ENCODE data around the gene FASN. TPM values are rescaled to one million over a fixed set of nuclear protein-coding genes. Genes with fewer than 3 reads are reported as not detected.

The FASN gene
- polyA plus RNA-seq, 2 of the 4 experiments (the other 2 are of a cell fraction): 12.9 to 169 TPM

DNA sequence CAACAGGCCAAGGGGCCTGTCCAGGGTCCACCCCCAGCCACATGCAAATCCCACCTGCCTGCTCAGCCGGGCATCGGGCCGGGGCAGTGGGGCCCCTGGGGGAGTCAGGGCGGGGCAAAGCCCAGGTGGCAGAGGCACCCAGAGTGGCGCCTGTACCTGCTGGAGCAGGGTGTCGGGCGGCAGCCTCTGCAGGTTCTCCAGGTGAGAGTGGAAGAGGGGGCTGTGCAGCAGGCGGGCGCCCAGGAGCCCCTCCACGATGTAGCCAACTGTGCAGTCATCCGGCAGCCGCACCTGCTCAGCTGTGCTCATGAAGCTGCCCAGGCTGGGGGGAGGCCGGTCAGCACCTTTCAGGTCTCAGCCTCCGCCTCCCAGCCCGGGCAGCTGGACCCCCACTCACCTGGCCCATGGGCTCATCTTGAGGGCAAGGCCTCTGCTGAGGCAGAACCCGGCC is 48.5 kb downstream of the FASN start (continued):
- TF ChIP-seq TFCP2L1 (CRISPR knock-in tag; IDR thresholded peaks at IDR 0.05) (no peak), JUN (IDR thresholded peaks at IDR 0.05) (no peak), KDM5A (IDR thresholded peaks at IDR 0.05) (no peak)
- TF ChIP-seq, protein P1, sequence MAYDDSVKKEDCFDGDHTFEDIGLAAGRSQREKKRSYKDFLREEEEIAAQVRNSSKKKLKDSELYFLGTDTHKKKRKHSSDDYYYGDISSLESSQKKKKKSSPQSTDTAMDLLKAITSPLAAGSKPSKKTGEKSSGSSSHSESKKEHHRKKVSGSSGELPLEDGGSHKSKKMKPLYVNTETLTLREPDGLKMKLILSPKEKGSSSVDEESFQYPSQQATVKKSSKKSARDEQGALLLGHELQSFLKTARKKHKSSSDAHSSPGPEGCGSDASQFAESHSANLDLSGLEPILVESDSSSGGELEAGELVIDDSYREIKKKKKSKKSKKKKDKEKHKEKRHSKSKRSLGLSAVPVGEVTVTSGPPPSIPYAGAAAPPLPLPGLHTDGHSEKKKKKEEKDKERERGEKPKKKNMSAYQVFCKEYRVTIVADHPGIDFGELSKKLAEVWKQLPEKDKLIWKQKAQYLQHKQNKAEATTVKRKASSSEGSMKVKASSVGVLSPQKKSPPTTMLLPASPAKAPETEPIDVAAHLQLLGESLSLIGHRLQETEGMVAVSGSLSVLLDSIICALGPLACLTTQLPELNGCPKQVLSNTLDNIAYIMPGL (CRISPR knock-in tag; IDR thresholded peaks at IDR 0.05; ENCODE audit: borderline replicate concordance): no peak
- TF ChIP-seq, protein P2, sequence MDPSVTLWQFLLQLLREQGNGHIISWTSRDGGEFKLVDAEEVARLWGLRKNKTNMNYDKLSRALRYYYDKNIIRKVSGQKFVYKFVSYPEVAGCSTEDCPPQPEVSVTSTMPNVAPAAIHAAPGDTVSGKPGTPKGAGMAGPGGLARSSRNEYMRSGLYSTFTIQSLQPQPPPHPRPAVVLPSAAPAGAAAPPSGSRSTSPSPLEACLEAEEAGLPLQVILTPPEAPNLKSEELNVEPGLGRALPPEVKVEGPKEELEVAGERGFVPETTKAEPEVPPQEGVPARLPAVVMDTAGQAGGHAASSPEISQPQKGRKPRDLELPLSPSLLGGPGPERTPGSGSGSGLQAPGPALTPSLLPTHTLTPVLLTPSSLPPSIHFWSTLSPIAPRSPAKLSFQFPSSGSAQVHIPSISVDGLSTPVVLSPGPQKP (IDR thresholded peaks at IDR 0.05; ENCODE audit: low read depth, low read length): no peak

DNA sequence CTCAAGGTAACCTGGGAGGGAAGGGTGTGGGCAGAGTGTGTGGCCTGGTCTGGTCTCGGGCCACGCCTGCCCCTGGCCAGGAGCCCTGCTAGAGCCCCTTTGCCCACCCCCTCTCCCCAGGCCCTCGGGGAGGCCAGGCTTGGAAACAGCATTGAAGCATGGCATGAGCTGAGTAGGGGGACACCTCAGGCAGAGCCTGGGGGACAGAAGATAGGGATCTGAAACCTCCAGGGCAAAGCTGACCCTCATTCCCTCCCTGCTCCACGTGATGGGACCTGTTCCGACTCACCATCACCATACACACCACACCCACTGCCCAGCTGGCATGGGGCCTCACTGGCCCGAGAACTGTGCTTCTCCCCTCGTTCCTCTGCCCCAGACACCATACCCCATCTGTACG is 48.9 kb downstream of the FASN start:
- no peak for TF ChIP-seq PHF8 (IDR thresholded peaks at IDR 0.05; ENCODE audit: borderline replicate concordance, low read depth)
- no peak for TF ChIP-seq KDM5A (IDR thresholded peaks at IDR 0.05)
- TF ChIP-seq RFX5 (IDR thresholded peaks at IDR 0.05): no peak
- TF ChIP-seq, protein P1 (CRISPR knock-in tag; IDR thresholded peaks at IDR 0.05; ENCODE audit: borderline replicate concordance): no peak
- TF ChIP-seq, protein P3, sequence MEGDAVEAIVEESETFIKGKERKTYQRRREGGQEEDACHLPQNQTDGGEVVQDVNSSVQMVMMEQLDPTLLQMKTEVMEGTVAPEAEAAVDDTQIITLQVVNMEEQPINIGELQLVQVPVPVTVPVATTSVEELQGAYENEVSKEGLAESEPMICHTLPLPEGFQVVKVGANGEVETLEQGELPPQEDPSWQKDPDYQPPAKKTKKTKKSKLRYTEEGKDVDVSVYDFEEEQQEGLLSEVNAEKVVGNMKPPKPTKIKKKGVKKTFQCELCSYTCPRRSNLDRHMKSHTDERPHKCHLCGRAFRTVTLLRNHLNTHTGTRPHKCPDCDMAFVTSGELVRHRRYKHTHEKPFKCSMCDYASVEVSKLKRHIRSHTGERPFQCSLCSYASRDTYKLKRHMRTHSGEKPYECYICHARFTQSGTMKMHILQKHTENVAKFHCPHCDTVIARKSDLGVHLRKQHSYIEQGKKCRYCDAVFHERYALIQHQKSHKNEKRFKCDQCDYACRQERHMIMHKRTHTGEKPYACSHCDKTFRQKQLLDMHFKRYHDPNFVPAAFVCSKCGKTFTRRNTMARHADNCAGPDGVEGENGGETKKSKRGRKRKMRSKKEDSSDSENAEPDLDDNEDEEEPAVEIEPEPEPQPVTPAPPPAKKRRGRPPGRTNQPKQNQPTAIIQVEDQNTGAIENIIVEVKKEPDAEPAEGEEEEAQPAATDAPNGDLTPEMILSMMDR (IDR thresholded peaks at IDR 0.05): no peak
- Histone ChIP-seq H3K4me3 (no peak overlapping the region), H3K27ac (no peak overlapping the region), H3K4me2 (no peak overlapping the region), H3K9me3 (no peaks in the 10 kb centered on the region), H3K4me1 (peaks cover 16% of the 10 kb centered on the region; the same call in 2 of the 3 replicates)
- ATAC-seq (no peak), DNase-seq (ENCODE audit: low read depth in 1 of 2, low spot score in 1 of 2) (no peak), FAIRE-seq (no peak)
- CTCF ChIA-PET: interaction anchor here (0.9 to 21.7 kb wide), 7 partner anchors 8 to 90 kb away, joined by 3 to 191 read pairs (median 5); partner anchors contain the start of genes DCXR, NOTUM and RAC3
- WGBS (ENCODE audit: missing lambda C conversion rate): 87% methylated on average over 6 of the region's 8 CpGs
- POLR2A ChIA-PET: no interaction called here

DNA sequence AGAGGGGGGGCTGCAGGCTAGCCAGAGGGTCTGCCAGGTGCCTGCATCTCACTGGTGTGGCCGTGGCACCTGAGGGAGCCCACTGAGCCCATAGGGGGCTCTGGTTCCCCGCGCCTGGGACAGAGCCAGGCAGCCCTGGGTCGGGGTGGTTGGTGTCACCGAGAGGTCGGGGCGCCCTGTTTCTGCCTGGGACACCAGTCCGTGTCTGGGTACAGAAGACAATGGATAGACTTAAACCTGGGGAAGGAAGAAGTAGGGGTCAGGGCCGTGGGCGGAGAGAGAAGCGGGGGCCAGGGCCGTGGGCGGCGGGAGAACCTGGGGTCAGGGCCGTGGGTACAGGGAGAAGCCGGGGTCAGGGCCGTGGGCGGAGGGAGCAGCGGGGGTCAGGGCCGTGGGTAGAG is 49.5 kb downstream of the FASN start:
- WGBS (ENCODE audit: missing lambda C conversion rate): 88% methylated on average over 19 of the region's 20 CpGs
- no peak overlapping the region for H3K27ac ChIP-seq
- H3K4me1 ChIP-seq: peaks cover 16% of the 10 kb centered on the region; the same call in 2 of the 3 replicates
- CTCF ChIA-PET: interaction anchor here (0.9 to 21.7 kb wide), 6 partner anchors 10 to 88 kb away, joined by 3 to 191 read pairs (median 8); partner anchors contain the start of genes DCXR, NOTUM and RAC3
- POLR2A ChIA-PET: no interaction called here
- H3K4me3 ChIP-seq: no peak overlapping the region
- FAIRE-seq (no peak), DNase-seq (ENCODE audit: low read depth in 1 of 2, low spot score in 1 of 2) (no peak), ATAC-seq (no peak)
- no peak overlapping the region for H3K4me2 ChIP-seq
- no peaks in the 10 kb centered on the region for H3K9me3 ChIP-seq
- no peak for TF ChIP-seq FOSB (CRISPR knock-in tag; IDR thresholded peaks at IDR 0.05)
- TF ChIP-seq ZSCAN20 (CRISPR knock-in tag; IDR thresholded peaks at IDR 0.05): no peak
- TF ChIP-seq EP300 (IDR thresholded peaks at IDR 0.05): no peak
- no peak for TF ChIP-seq POLR2A (IDR thresholded peaks at IDR 0.05; ENCODE audit: low read length)
- TF ChIP-seq, protein P3 (IDR thresholded peaks at IDR 0.05): no peak
- TF ChIP-seq ESRRA (IDR thresholded peaks at IDR 0.05; ENCODE audit: borderline replicate concordance, low read length): no peak
- TF ChIP-seq ZC3H11A (IDR thresholded peaks at IDR 0.05): no peak
- no peak for TF ChIP-seq POLR2AphosphoS2 (conservative IDR thresholded peaks at IDR 0.05; ENCODE audit: low read length)
- no peak for TF ChIP-seq CBX8 (IDR thresholded peaks at IDR 0.05)
- no peak for TF ChIP-seq SMC3 (IDR thresholded peaks at IDR 0.05)
- TF ChIP-seq RCOR1 (IDR thresholded peaks at IDR 0.05; ENCODE audit: low read depth, low read length): no peak
- TF ChIP-seq HOXA7 (CRISPR knock-in tag; IDR thresholded peaks at IDR 0.05): no peak
- TF ChIP-seq JUN (IDR thresholded peaks at IDR 0.05): no peak
- TF ChIP-seq ZFP36 (IDR thresholded peaks at IDR 0.05; ENCODE audit: borderline replicate concordance, partially characterized antibody): no peak
- TF ChIP-seq, protein P4, sequence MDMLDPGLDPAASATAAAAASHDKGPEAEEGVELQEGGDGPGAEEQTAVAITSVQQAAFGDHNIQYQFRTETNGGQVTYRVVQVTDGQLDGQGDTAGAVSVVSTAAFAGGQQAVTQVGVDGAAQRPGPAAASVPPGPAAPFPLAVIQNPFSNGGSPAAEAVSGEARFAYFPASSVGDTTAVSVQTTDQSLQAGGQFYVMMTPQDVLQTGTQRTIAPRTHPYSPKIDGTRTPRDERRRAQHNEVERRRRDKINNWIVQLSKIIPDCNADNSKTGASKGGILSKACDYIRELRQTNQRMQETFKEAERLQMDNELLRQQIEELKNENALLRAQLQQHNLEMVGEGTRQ (IDR thresholded peaks at IDR 0.05): no peak
- no peak for TF ChIP-seq KDM5A (IDR thresholded peaks at IDR 0.05)
- TF ChIP-seq HDAC2 (IDR thresholded peaks at IDR 0.05): no peak

Data from A549 (cell line).